Spleen (tissue), 11 donors: ENCODE data around the gene CAMTA1. TPM values are rescaled to one million over a fixed set of nuclear protein-coding genes. Genes with fewer than 3 reads are reported as not detected.
"Not testable (repeated sequence)": the region's sequence is repeated elsewhere in the genome, so short reads cannot be mapped to it uniquely, and the experiment has no call there.

Experiments
- DNase-seq: peaks from one replicate; pipeline ENCODE4 v3.0.0-alpha.2; 2020
- H3K27ac ChIP-seq, 8 donors: fragments of 200-600 bp; sonication (generic) in 7 of 8; 1 replicate in 4 of 8; 2 replicates in 4 of 8; pipeline versions ENCODE4 v1.5.0 to v1.8.0; 2016 to 2021; ENCODE audit warnings: inconsistent platforms in 4 of 8, mild to moderate bottlenecking in 4 of 8, moderate library complexity in 1 of 8
- H3K27me3 ChIP-seq, 7 donors: fragments of 200-600 bp; sonication (generic) in 6 of 7; replicated peaks in 1 of 7; 1 replicate in 4 of 7; 2 replicates in 3 of 7; pipeline versions ENCODE4 v1.5.0 to v1.8.0; 2016 to 2021; ENCODE audit warnings: inconsistent platforms in 3 of 7, mild to moderate bottlenecking in 1 of 7
- H3K36me3 ChIP-seq, 6 donors: fragments of 200-600 bp; sonication (generic) in 5 of 6; 1 replicate in 4 of 6; 2 replicates in 2 of 6; pipeline versions ENCODE4 v1.5.0 to v1.8.0; 2016 to 2021; ENCODE audit warnings: inconsistent platforms in 2 of 6
- H3K4me1 ChIP-seq, 6 donors: fragments of 200-600 bp; sonication (generic) in 5 of 6; 1 replicate in 3 of 6; 2 replicates in 3 of 6; pipeline versions ENCODE4 v1.5.0 to v1.8.0; 2016 to 2021; ENCODE audit warnings: inconsistent platforms in 3 of 6
- H3K4me3 ChIP-seq, 8 donors: fragments of 200-600 bp; sonication (generic) in 7 of 8; 1 replicate in 4 of 8; 2 replicates in 4 of 8; pipeline versions ENCODE4 v1.5.0 to v1.8.0; 2016 to 2021; ENCODE audit warnings: inconsistent platforms in 4 of 8, mild to moderate bottlenecking in 4 of 8, moderate library complexity in 2 of 8
- H3K9me3 ChIP-seq, 8 donors: fragments of 200-600 bp; sonication (generic) in 7 of 8; 1 replicate in 4 of 8; 2 replicates in 4 of 8; pipeline versions ENCODE4 v1.5.0 to v1.8.0; 2016 to 2021; ENCODE audit warnings: inconsistent platforms in 4 of 8
- POLR2A ChIP-seq, 3 donors: fragments of 450-650 bp; IDR thresholded peaks; one replicate each; pipeline ENCODE4 v1.5.1; 2017; ENCODE audit warnings: antibody characterized with exemption in 3 of 3, mild to moderate bottlenecking in 1 of 3
- POLR2AphosphoS5 ChIP-seq, 3 donors: sonication (generic); formaldehyde crosslinking; IDR thresholded peaks; one replicate each; pipeline ENCODE4 v1.5.1; 2017; ENCODE audit warnings: antibody characterized with exemption in 3 of 3
- WGBS, 5 donors: extraction: QIAGEN DNeasy Blood & Tissue Kit in 3 of 5; methylation state at CpG; one replicate each; pipeline versions ENCODE4 v1.1.5 to v1.1.7; 2013 to 2018; 5-methylcytosine and 5-hydroxymethylcytosine counted together
- intact Hi-C: fragments of 100-400 bp; cut with DNase I; formaldehyde crosslinking; loops from one replicate; pipeline ENCODE4 v1.15.0; 2023; ENCODE audit warnings: low total_unique reads
- polyA plus RNA-seq, 3 donors: library from polyadenylated mRNA; stranded (reverse); fragments of 200-250 nt; gene quantifications; one replicate each; pipeline ENCODE4 v1.2.1, GENCODE V29; 2013
- total RNA-seq, 7 donors: library from RNA; depleted of rRNA in 3 of 7; stranded (reverse); fragments of >200 nt in 3 of 7; fragmentation: NEBNext Ultra II Directional in 4 of 7; extraction: Animal tissue kit (Norgen Biotek cat#: 25700) in 4 of 7; gene quantifications; one replicate each; pipeline versions ENCODE4 v1.1.0 to v1.2.1, GENCODE V29; 2016 to 2021
- TF ChIP-seq, protein P1 (sequence below), 11 experiments: fragments of 200-600 bp in 7 of 11; fragments of 450-650 bp in 4 of 11; sonication (generic) in 4 of 11; IDR thresholded peaks in 8 of 11; conservative IDR thresholded peaks in 3 of 11; 1 replicate in 7 of 11; 2 replicates in 4 of 11; pipeline versions ENCODE4 v1.4.0 to v1.8.0; 2016 to 2021; ENCODE audit warnings: antibody characterized with exemption in 11 of 11, inconsistent platforms in 4 of 11, mild to moderate bottlenecking in 1 of 11
- donor health status: healthy with polysubstance abuse.
- donor health status: DM: no; HTN: no; CAD: no; lungs with moderate emphysema.
- donor health status: DM: no; HTN: no; CAD: no.
- donor health status: Bipolar disorder and iron deficiency.
- donor health status: healthy.
- donor health status: DM: no; HTN: no; CAD: no.
- donor health status: DM: yes; HTN: yes; CAD: no.

CAMTA1 gene
- total and polyA plus RNA-seq, 10 donors: 53.0 to 106 (median 77.3) TPM

DNA sequence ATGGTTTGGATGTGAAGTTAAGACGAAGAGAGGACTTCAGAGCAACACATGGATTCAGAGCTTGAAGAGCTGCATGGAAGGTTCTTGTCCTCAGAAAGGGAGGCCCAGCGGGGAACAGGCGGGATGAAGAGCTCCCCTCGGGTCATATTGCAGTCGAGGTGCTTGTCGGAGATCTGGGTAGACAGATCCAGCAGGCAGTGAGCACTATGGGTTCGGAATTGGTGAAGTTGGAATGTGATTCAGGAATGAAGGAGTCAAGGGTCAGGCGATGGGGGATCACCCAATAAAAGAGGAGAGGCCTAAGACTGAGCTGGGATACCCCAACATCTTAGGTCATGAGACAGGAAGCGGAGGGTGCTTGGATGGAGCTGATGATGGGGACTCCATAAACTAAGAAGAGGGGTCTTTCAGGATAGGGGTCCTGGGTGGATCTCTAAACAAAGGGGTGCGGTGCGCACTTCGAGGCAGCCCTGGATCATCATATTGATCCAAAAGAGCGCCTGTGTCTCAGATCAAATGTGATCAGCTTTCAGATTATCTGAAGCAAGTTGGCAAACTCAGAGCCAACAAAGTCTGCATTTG is 809.6 kb downstream of the CAMTA1 start:
- peaks cover 0 to 6% (median 0%) of the 10 kb centered on the region in 8 donors for H3K9me3 ChIP-seq
- H3K36me3 ChIP-seq: no peaks in the 10 kb centered on the region
- TF ChIP-seq, protein P1, sequence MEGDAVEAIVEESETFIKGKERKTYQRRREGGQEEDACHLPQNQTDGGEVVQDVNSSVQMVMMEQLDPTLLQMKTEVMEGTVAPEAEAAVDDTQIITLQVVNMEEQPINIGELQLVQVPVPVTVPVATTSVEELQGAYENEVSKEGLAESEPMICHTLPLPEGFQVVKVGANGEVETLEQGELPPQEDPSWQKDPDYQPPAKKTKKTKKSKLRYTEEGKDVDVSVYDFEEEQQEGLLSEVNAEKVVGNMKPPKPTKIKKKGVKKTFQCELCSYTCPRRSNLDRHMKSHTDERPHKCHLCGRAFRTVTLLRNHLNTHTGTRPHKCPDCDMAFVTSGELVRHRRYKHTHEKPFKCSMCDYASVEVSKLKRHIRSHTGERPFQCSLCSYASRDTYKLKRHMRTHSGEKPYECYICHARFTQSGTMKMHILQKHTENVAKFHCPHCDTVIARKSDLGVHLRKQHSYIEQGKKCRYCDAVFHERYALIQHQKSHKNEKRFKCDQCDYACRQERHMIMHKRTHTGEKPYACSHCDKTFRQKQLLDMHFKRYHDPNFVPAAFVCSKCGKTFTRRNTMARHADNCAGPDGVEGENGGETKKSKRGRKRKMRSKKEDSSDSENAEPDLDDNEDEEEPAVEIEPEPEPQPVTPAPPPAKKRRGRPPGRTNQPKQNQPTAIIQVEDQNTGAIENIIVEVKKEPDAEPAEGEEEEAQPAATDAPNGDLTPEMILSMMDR (IDR thresholded peaks at IDR 0.05 in 8 of 11, conservative IDR thresholded peaks at IDR 0.05 in 3 of 11): no peak
- TF ChIP-seq POLR2AphosphoS5 (IDR thresholded peaks at IDR 0.05) (no peak), POLR2A (IDR thresholded peaks at IDR 0.05) (no peak)
- 86 to 92% (median 89%) methylated on average over 13 of the region's 13 CpGs for WGBS, 5 donors
- H3K4me3 ChIP-seq: no peak overlapping the region
- intact Hi-C loops: no loop called here
- H3K27ac ChIP-seq: no peak overlapping the region
- DNase-seq: no peak
- H3K27me3 ChIP-seq: peaks cover 0 to 3% (median 0%) of the 10 kb centered on the region in 7 donors
- no peaks in the 10 kb centered on the region for H3K4me1 ChIP-seq

DNA sequence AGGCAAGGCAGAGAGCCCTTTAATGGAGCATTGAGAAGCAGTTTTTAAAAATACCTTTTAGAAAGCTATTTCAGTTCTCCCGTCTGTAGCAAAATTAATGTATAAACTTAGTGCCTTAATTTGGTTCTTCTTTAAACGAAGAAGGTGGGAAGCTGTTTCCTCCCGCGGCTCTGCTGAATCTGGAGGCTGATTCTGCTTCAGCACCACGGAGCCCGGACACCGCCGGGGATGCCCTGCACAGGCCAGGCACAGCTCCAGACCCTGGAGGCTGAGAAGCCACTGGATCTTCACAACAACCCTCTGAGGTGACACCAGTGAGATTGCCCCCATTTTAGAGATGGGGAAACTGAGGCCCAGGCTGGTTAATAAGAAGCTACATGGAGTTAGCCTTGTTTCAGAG is 810.1 kb downstream of the CAMTA1 start:
- no peaks in the 10 kb centered on the region for H3K27me3 ChIP-seq
- no peaks in the 10 kb centered on the region for H3K4me1 ChIP-seq
- intact Hi-C loops: no loop called here
- no peaks in the 10 kb centered on the region for H3K36me3 ChIP-seq
- peaks cover 0 to 6% (median 0%) of the 10 kb centered on the region in 8 donors for H3K9me3 ChIP-seq
- H3K4me3 ChIP-seq: no peak overlapping the region
- TF ChIP-seq POLR2AphosphoS5 (IDR thresholded peaks at IDR 0.05) (no peak), POLR2A (IDR thresholded peaks at IDR 0.05) (no peak)
- TF ChIP-seq, protein P1 (IDR thresholded peaks at IDR 0.05 in 8 of 11, conservative IDR thresholded peaks at IDR 0.05 in 3 of 11): no peak
- WGBS, 5 donors: 65 to 86% (median 77%) methylated on average over 8 of the region's 8 CpGs
- H3K27ac ChIP-seq: no peak overlapping the region
- DNase-seq: peak; percentile 32

DNA sequence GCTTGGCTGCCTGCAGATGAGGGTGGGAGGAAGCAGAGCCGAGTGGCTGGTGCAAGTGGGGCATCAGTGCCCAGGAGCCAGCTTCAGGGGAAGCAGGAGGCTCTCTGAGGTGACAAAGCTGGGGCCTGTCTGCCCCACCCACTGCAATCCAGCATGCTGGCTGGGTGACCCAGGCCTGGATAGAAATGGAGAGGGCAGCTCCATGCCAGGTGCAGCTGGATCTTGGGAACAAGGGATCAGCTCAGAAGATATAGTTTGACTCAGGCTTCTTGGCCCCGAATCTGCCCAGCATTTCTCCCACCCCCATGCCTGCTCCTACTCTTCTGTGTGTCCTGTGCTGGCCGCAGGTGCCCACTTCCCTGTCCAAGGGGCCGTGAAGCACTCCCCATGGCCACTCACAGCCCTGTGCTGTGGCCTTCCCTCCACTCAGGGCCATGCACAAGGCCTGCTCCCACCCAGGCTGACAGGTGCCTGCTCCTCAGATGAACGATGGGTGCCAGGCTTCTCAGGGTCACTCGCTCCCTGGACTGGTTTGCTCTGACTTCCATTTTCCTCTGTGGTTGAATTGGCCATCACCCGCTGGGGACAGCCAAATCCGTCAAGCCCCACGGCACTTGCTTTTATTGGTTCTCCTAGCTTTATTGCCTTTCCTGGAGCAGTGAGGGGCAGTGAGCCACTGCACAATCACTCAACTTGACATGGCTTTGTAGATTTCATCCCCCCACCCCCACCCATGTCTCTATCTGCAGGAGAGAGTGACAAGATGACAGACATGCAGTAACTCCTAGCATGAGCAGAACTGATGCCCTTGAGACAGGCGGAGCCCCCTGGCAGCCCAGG is 811.1 kb downstream of the CAMTA1 start:
- Histone ChIP-seq H3K9me3 (peaks cover 0 to 6% (median 0%) of the 10 kb centered on the region in 8 donors), H3K4me1 (no peaks in the 10 kb centered on the region), H3K27ac (no peak overlapping the region), H3K27me3 (no peaks in the 10 kb centered on the region), H3K4me3 (no peak overlapping the region), H3K36me3 (no peaks in the 10 kb centered on the region)
- DNase-seq: peak; percentile 30
- intact Hi-C loops: no loop called here
- 77 to 87% (median 81%) methylated on average over 9 to 10 of the region's 10 CpGs for WGBS, 5 donors
- TF ChIP-seq, protein P1 (IDR thresholded peaks at IDR 0.05 in 8 of 11, conservative IDR thresholded peaks at IDR 0.05 in 3 of 11): no peak
- TF ChIP-seq POLR2A (IDR thresholded peaks at IDR 0.05): no peak
- TF ChIP-seq POLR2AphosphoS5 (IDR thresholded peaks at IDR 0.05): no peak

DNA sequence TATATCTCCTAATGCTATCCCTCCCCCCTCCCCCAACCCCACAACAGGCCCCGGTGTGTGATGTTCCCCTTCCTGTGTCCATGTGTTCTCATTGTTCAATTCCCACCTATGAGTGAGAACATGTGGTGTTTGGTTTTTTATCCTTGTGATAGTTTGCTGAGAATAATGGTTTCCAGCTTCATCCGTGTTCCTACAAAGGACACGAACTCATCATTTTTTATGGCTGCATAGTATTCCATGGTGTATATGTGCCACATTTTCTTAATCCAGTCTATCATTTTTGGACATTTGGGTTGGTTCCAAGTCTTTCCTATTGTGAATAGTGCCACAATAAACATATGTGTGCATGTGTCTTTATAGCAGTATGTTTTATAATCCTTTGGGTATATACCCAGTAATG is 812.8 kb downstream of the CAMTA1 start:
- DNase-seq, H3K36me3 ChIP-seq, H3K4me1 ChIP-seq, H3K27me3 ChIP-seq, H3K9me3 ChIP-seq, H3K4me3 ChIP-seq, H3K27ac ChIP-seq, intact Hi-C loops: not testable (repeated sequence)
- 84 to 95% (median 86%) methylated on average over 2 to 3 of the region's 3 CpGs for WGBS, 5 donors

DNA sequence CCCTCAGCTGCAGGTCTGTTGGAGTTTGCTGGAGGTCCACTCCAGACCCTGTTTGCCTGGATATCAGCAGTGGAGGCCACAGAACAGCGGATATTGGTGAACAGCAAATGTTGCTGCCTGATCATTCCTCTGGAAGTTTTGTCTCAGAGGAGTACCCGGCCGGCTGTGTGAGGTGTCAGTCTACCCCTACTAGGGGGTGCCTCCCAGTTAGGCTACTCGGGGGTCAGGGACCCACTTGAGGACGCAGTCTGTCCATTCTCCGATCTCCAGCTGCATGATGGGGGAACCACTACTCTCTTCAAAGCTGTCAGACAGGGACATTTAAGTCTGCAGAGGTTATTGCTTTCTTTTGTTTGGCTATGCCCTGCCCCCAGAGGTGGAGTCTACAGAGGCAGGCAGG is 819.7 kb downstream of the CAMTA1 start:
- H3K36me3 ChIP-seq, H3K4me1 ChIP-seq, H3K9me3 ChIP-seq, H3K27ac ChIP-seq, H3K4me3 ChIP-seq, intact Hi-C loops: not testable (repeated sequence)
- peak; percentile 16 for DNase-seq
- peaks cover 0 to 21% (median 0%) of the 10 kb centered on the region in 7 donors for H3K27me3 ChIP-seq
- WGBS, 5 donors: 88 to 94% (median 90%) methylated on average over 4 to 6 of the region's 6 CpGs
